OCI-LY7 (cell line): ENCODE measurements around the gene MAP2K1. TPM values are rescaled to one million over a fixed set of nuclear protein-coding genes. Genes with fewer than 3 reads are reported as not detected.

ENCODE experiments used
- BruUV-seq: library from RNA; stranded (reverse); fragments of 400-500 nt; replicated peaks from 2 replicates; lab custom pipeline; 2021; lab: Mats Ljungman, UMichigan
- CTCF ChIA-PET: fragments of 300-600 bp; sonication (Branson Sonifier 250); formaldehyde crosslinking; loops from one replicate; lab custom pipeline; 2022; ENCODE audit warnings: antibody characterized with exemption; ENCODE audit not compliant: unreplicated experiment; lab: Charles Lee
- POLR2A ChIA-PET: fragments of 300-600 bp; sonication (Branson Sonifier 250); formaldehyde crosslinking; loops from one replicate; lab custom pipeline; 2022; ENCODE audit warnings: antibody characterized with exemption; lab: Charles Lee
- DNase-seq: peaks from one replicate; pipeline ENCODE4 v3.0.0-alpha.2; 2015; ENCODE audit warnings: low spot score
- H2AFZ ChIP-seq: fragments of 200-600 bp; sonication (generic), shearing (Covaris generic); 2 replicates; pipeline ENCODE4 v1.6.1; 2014; ENCODE audit warnings: mild to moderate bottlenecking, antibody characterized with exemption, low read length, moderate library complexity
- H3K27ac ChIP-seq: fragments of 200-600 bp; sonication (generic); 2 replicates; pipeline ENCODE4 v1.5.1; 2014; ENCODE audit warnings: mixed run types, low read depth, mild to moderate bottlenecking, moderate library complexity, low read length, inconsistent platforms; ENCODE audit not compliant: poor library complexity, severe bottlenecking
- H3K36me3 ChIP-seq: fragments of 200-600 bp; sonication (generic); 2 replicates; pipeline ENCODE4 v1.6.1; 2014; ENCODE audit warnings: mild to moderate bottlenecking, antibody characterized with exemption, low read length, moderate library complexity, mixed read lengths; ENCODE audit not compliant: insufficient read depth
- H3K4me1 ChIP-seq: fragments of 200-600 bp; sonication (generic); 2 replicates; pipeline ENCODE4 v1.5.1; 2014; ENCODE audit warnings: mild to moderate bottlenecking, low read length; ENCODE audit not compliant: insufficient read depth, poor library complexity, severe bottlenecking
- H3K4me2 ChIP-seq: fragments of 200-600 bp; sonication (generic); 2 replicates; pipeline ENCODE4 v1.6.1; 2014; ENCODE audit warnings: mild to moderate bottlenecking, low read length
- H3K4me3 ChIP-seq: fragments of 200-600 bp; sonication (generic); 2 replicates; pipeline ENCODE4 v1.5.1; 2014; ENCODE audit warnings: mild to moderate bottlenecking, low read depth, low read length; ENCODE audit not compliant: poor library complexity, severe bottlenecking
- H3K79me2 ChIP-seq: fragments of 200-600 bp; sonication (generic); 2 replicates; pipeline ENCODE4 v1.6.1; 2016; ENCODE audit warnings: low read depth, mild to moderate bottlenecking, low read length, moderate library complexity, mixed read lengths; ENCODE audit not compliant: insufficient read depth
- H3K9me2 ChIP-seq: fragments of 200-600 bp; sonication (generic); 2 replicates; pipeline ENCODE4 v1.6.1; 2016; ENCODE audit warnings: mild to moderate bottlenecking, low read length, mixed read lengths; ENCODE audit not compliant: insufficient read depth
- H3K9me3 ChIP-seq: fragments of 200-600 bp; sonication (generic); 2 replicates; pipeline ENCODE4 v1.6.1; 2014; ENCODE audit warnings: mild to moderate bottlenecking, mixed run types, low read length, mixed read lengths
- H4K20me1 ChIP-seq: fragments of 200-600 bp; sonication (generic); 2 replicates; pipeline ENCODE4 v1.6.1; 2014; ENCODE audit warnings: mild to moderate bottlenecking, antibody characterized with exemption, low read length, moderate library complexity, mixed read lengths; ENCODE audit not compliant: insufficient read depth
- CTCF ChIP-seq: fragments of 200-600 bp; sonication (generic); conservative IDR thresholded peaks from 2 replicates; pipeline ENCODE4 v1.5.1; 2014; ENCODE audit warnings: mild to moderate bottlenecking, antibody characterized with exemption, low read length, moderate library complexity, mixed read lengths
- EZH2phosphoT487 ChIP-seq: fragments of 200-600 bp; sonication (generic); IDR thresholded peaks from 2 replicates; pipeline ENCODE4 v1.6.1; 2018; ENCODE audit warnings: low read depth, borderline replicate concordance, mild to moderate bottlenecking, mixed run types, antibody characterized with exemption, low read length, moderate library complexity, mixed read lengths
- intact Hi-C: fragments of 100-400 bp; cut with micrococcal nuclease; formaldehyde crosslinking; loops from one replicate; pipeline ENCODE4 v1.10.0; 2022; ENCODE audit not compliant: unreplicated experiment
- total RNA-seq, 2 experiments: library from RNA; depleted of rRNA in 1 of 2; stranded (reverse); fragments of >200 nt in 1 of 2; shearing (Covaris generic) in 1 of 2; gene quantifications; 2 replicates each; pipeline ENCODE4 v1.2.3, GENCODE V29; 2014 to 2022

MAP2K1 gene
- total RNA-seq, 2 experiments from 2014 or later: 37.2 to 95.8 TPM

- no TSS peak for BruUV-seq
- ChIA-PET POLR2A (no interaction called here), CTCF (no interaction called here)
- no peak overlapping the region for H3K27ac ChIP-seq
- intact Hi-C loops: no loop called here
- no peak for DNase-seq
- H3K9me3 ChIP-seq: no peaks in the 10 kb centered on the region
- peaks cover 39% of the 10 kb centered on the region for H3K79me2 ChIP-seq
- H3K4me3 ChIP-seq: no peak overlapping the region
- H3K9me2 ChIP-seq: no peaks in the 10 kb centered on the region
- H3K36me3 ChIP-seq: peaks cover 10% of the 10 kb centered on the region; the same call in 1 of the 2 replicates
- no peaks in the 10 kb centered on the region for H3K4me1 ChIP-seq
- no peak overlapping the region for H2AFZ ChIP-seq
- H4K20me1 ChIP-seq: peaks cover 11% of the 10 kb centered on the region; the same call in 1 of the 2 replicates
- H3K4me2 ChIP-seq: no peak overlapping the region
- TF ChIP-seq CTCF (no peak), EZH2phosphoT487 (no peak)
Measured at GRCh38 chr15:66429546-66429945, 42.8 kb downstream of the MAP2K1 start.

- Histone ChIP-seq H3K79me2 (peaks cover 29% of the 10 kb centered on the region; the same call in 1 of the 2 replicates), H3K9me2 (no peaks in the 10 kb centered on the region), H3K4me1 (no peaks in the 10 kb centered on the region), H4K20me1 (peaks cover 11% of the 10 kb centered on the region; the same call in 1 of the 2 replicates), H3K27ac (no peak overlapping the region), H3K36me3 (peaks cover 16% of the 10 kb centered on the region), H2AFZ (no peak overlapping the region), H3K4me3 (no peak overlapping the region), H3K4me2 (no peak overlapping the region), H3K9me3 (no peaks in the 10 kb centered on the region)
- CTCF ChIA-PET: no interaction called here
- no peak for DNase-seq
- TF ChIP-seq CTCF: no peak
- no peak for TF ChIP-seq EZH2phosphoT487
- POLR2A ChIA-PET: no interaction called here
- intact Hi-C loops: no loop called here
- BruUV-seq: no TSS peak
Measured at GRCh38 chr15:66430627-66431255, 44.0 kb downstream of the MAP2K1 start.

GRCh38 chr15:66433726-66434125 is 47.0 kb downstream of the MAP2K1 start:
- no TSS peak for BruUV-seq
- no peaks in the 10 kb centered on the region for H3K4me1 ChIP-seq
- H3K9me2 ChIP-seq: no peaks in the 10 kb centered on the region
- no peaks in the 10 kb centered on the region for H3K9me3 ChIP-seq
- POLR2A ChIA-PET: interaction anchor here (0.7 to 1.0 kb wide), 3 partner anchors 10 to 431 kb away, joined by 3 read pairs; no protein-coding TSS in a partner anchor
- H2AFZ ChIP-seq: no peak overlapping the region
- no peak overlapping the region for H3K4me2 ChIP-seq
- TF ChIP-seq EZH2phosphoT487: no peak
- no peak for TF ChIP-seq CTCF
- no peak for DNase-seq
- H3K36me3 ChIP-seq: peaks cover 40% of the 10 kb centered on the region
- H4K20me1 ChIP-seq: peaks cover 11% of the 10 kb centered on the region; the same call in 1 of the 2 replicates
- intact Hi-C loops: no loop called here
- H3K79me2 ChIP-seq: peaks cover 17% of the 10 kb centered on the region; the same call in 1 of the 2 replicates
- CTCF ChIA-PET: interaction anchor here (0.8 to 1.1 kb wide), 2 partner anchors 19 to 23 kb away, joined by 3 read pairs; no protein-coding TSS in a partner anchor
- H3K4me3 ChIP-seq: no peak overlapping the region
- H3K27ac ChIP-seq: no peak overlapping the region
